Cardiac muscle cell (in vitro differentiated cells and primary cell): ENCODE measurements around the gene FOSL2. TPM values are rescaled to one million over a fixed set of nuclear protein-coding genes. Genes with fewer than 3 reads are reported as not detected.

Experiments
- DNase-seq, 2 donors: peaks; one replicate each; pipeline versions ENCODE4 v3.0.0 to v3.0.0-alpha.2; 2010 to 2017; ENCODE audit warnings: low read depth in 1 of 2, low spot score in 1 of 2
- H3K27ac ChIP-seq: fragments of 200-600 bp; sonication (generic); 2 replicates; pipeline ENCODE4 v1.5.1; 2016
- H3K27me3 ChIP-seq: fragments of 200-600 bp; sonication (generic); 2 replicates; pipeline ENCODE4 v1.6.0; 2016; ENCODE audit warnings: control low read depth
- H3K36me3 ChIP-seq: fragments of 200-600 bp; sonication (generic); 2 replicates; pipeline ENCODE4 v1.5.1; 2016; ENCODE audit warnings: control low read depth
- H3K4me1 ChIP-seq: fragments of 200-600 bp; sonication (generic); 2 replicates; pipeline ENCODE4 v1.8.1; 2017; ENCODE audit warnings: low read depth, mild to moderate bottlenecking, mixed run types
- H3K4me3 ChIP-seq: fragments of 200-600 bp; sonication (generic); 2 replicates; pipeline ENCODE4 v1.5.1; 2016; ENCODE audit warnings: mild to moderate bottlenecking
- H3K9me3 ChIP-seq: fragments of 200-600 bp; sonication (generic); 2 replicates; pipeline ENCODE4 v1.5.1; 2017; ENCODE audit warnings: low read depth, mild to moderate bottlenecking, control low read depth
- CTCF ChIP-seq: IDR thresholded peaks from 2 replicates; pipeline ENCODE4 v1.5.1; 2012; ENCODE audit warnings: low read depth, mild to moderate bottlenecking, low read length
- polyA plus RNA-seq: library from polyadenylated mRNA; unstranded; fragments of >200 nt; fragmentation: Nextera tagmentation; extraction: Ambion mirVana; gene quantifications from 2 replicates; pipeline ENCODE4 v1.2.1, GENCODE V29; 2016
- total RNA-seq: library from RNA; depleted of rRNA; stranded (reverse); fragments of >200 nt; gene quantifications from 2 replicates; pipeline ENCODE4 v1.2.3, GENCODE V29; 2016

The FOSL2 gene
- total and polyA plus RNA-seq, 2 experiments from 2014 or later = 2.0 to 3.5 TPM

GRCh38 chr2:28451793-28452533 lies 59.3 kb downstream of the FOSL2 start:
- H3K36me3 ChIP-seq = no peaks in the 10 kb centered on the region
- H3K4me3 ChIP-seq = no peak overlapping the region
- no peak for TF ChIP-seq CTCF
- no peaks in the 10 kb centered on the region for H3K9me3 ChIP-seq
- no peaks in the 10 kb centered on the region for H3K27me3 ChIP-seq
- H3K4me1 ChIP-seq = no peaks in the 10 kb centered on the region
- DNase-seq = no peak
- no peak overlapping the region for H3K27ac ChIP-seq

DNA sequence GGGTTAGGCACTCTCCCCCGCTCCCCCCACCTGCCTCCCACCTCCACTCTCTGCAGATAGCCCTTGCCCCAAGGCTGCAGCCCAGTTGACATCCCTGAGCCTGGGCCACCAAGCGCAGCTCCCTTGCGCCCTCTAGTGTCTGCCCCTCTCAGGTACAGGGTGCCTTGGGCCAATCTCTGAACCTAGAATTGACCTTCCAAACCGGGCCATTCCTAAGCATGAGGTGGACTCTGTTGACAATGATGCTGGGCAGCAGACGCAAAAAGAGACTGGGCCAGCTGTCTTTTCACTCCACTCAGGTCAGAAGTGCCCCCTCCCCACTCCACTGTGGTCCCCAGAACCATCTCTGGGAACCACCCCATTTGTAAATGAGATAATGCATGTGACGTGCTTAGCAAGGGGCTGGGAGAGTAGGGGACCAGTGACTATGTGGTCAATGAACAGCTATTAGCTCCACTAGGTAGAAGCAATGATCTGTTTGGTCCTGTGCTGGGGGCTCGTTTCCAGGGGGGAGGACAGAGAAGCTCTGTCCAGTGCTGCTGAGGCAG lies 60.0 kb downstream of the FOSL2 start:
- no peaks in the 10 kb centered on the region for H3K27me3 ChIP-seq
- no peaks in the 10 kb centered on the region for H3K36me3 ChIP-seq
- TF ChIP-seq CTCF = peak; percentile 98
- no peak overlapping the region for H3K27ac ChIP-seq
- no peaks in the 10 kb centered on the region for H3K9me3 ChIP-seq
- peak; percentile 57 to 80 for DNase-seq
- no peaks in the 10 kb centered on the region for H3K4me1 ChIP-seq
- H3K4me3 ChIP-seq = no peak overlapping the region

GRCh38 chr2:28453396-28453795 lies 60.7 kb downstream of the FOSL2 start:
- Histone ChIP-seq H3K27me3 (no peaks in the 10 kb centered on the region), H3K4me1 (no peaks in the 10 kb centered on the region), H3K36me3 (no peaks in the 10 kb centered on the region), H3K4me3 (no peak overlapping the region), H3K9me3 (no peaks in the 10 kb centered on the region), H3K27ac (no peak overlapping the region)
- TF ChIP-seq CTCF = no peak
- no peak for DNase-seq

DNA sequence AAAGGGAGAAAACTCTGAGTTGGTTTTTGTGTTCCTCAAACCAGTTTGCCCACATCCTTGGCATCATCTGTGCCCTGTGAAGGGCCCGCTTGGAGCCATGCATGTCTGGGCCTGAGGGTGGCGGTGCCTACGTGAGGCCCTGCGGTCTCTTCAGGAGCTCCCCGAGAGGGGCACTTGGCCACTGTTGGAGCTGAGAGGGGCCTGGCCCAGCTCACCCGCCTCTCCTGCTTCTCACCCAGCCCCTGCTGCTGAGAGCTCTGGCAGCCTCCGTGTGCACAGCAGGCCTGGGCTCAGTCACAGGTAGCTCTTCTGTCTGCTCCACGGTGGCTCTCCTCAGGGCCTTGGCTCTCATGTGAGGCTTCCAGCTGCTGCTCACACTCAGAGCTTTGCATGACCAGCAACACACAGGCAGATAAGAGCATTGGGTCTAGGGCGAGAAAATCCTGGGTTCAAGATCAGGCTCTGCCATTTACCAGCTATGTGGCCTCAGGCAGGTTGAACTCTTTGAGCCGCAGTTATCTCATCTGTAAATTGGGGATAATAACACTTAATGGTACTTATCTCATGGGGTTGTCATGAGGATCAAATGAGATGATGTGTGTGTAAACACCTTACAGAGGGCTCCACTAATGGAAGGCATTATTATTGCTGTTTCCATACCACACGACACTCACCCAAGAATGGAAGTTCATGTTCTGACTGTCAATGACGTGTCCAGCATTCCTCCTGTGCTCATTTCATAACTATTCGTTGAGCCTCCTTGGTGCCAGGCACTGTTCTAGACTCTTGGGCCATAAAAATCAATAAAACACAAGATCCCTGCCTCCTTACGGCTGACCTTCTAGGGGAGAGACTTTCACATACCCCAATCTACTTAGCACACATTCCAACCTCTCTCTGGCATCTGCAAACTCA lies 61.6 kb downstream of the FOSL2 start:
- no peaks in the 10 kb centered on the region for H3K36me3 ChIP-seq
- no peaks in the 10 kb centered on the region for H3K9me3 ChIP-seq
- H3K4me3 ChIP-seq = no peak overlapping the region
- no peak for TF ChIP-seq CTCF
- DNase-seq = no peak
- no peak overlapping the region for H3K27ac ChIP-seq
- H3K4me1 ChIP-seq = no peaks in the 10 kb centered on the region
- H3K27me3 ChIP-seq = no peaks in the 10 kb centered on the region

- Histone ChIP-seq H3K27me3 (no peaks in the 10 kb centered on the region), H3K9me3 (no peaks in the 10 kb centered on the region), H3K4me3 (no peak overlapping the region), H3K36me3 (no peaks in the 10 kb centered on the region), H3K4me1 (no peaks in the 10 kb centered on the region), H3K27ac (no peak overlapping the region)
- TF ChIP-seq CTCF = no peak
- DNase-seq = no peak
Measured at GRCh38 chr2:28457237-28457636, 64.6 kb downstream of the FOSL2 start.
